Lung (tissue), 12 donors: Measurements from ENCODE around the gene USP37. TPM values are rescaled to one million over a fixed set of nuclear protein-coding genes. Genes with fewer than 3 reads are reported as not detected.

ENCODE experiments used
- ATAC-seq: fragments of 200-7000 bp; cut with Tn5 transposase; one replicate; pipeline ENCODE4 v1.9.1; 2020; ENCODE audit warnings: moderate number of reproducible peaks; ENCODE audit not compliant: insufficient read depth, low FRiP score
- DNase-seq, 3 donors: peaks; one replicate each; pipeline ENCODE4 v3.0.0-alpha.2; 2013 to 2017
- H3K27ac ChIP-seq, 2 donors: one replicate each; pipeline ENCODE4 v1.5.1; 2013; ENCODE audit warnings: mild to moderate bottlenecking in 2 of 2, moderate library complexity in 2 of 2, control low read depth in 1 of 2, inconsistent platforms in 1 of 2, low read depth in 1 of 2, low read length in 1 of 2
- H3K27me3 ChIP-seq, 3 donors: one replicate each; pipeline ENCODE4 v1.5.1; 2013; ENCODE audit warnings: low read length in 2 of 3; ENCODE audit not compliant: control insufficient read depth in 3 of 3, insufficient read depth in 3 of 3
- H3K36me3 ChIP-seq, 4 donors: one replicate each; pipeline ENCODE4 v1.5.1; 2013; ENCODE audit warnings: low read length in 4 of 4, mild to moderate bottlenecking in 1 of 4, moderate library complexity in 1 of 4; ENCODE audit not compliant: control insufficient read depth in 4 of 4, insufficient read depth in 4 of 4
- H3K4me1 ChIP-seq, 5 donors: one replicate each; pipeline ENCODE4 v1.5.1; 2013; ENCODE audit warnings: low read length in 5 of 5, mild to moderate bottlenecking in 2 of 5, moderate library complexity in 1 of 5; ENCODE audit not compliant: control insufficient read depth in 5 of 5, insufficient read depth in 5 of 5
- H3K4me3 ChIP-seq: one replicate; pipeline ENCODE4 v1.5.1; 2013; ENCODE audit warnings: mild to moderate bottlenecking, control low read depth, moderate library complexity
- H3K9ac ChIP-seq, 2 donors: one replicate each; pipeline ENCODE4 v1.5.1; 2013; ENCODE audit warnings: low read length in 2 of 2, control low read depth in 1 of 2; ENCODE audit not compliant: insufficient read depth in 1 of 2
- H3K9me3 ChIP-seq, 4 donors: one replicate each; pipeline ENCODE4 v1.5.1; 2013; ENCODE audit warnings: low read length in 3 of 4, mild to moderate bottlenecking in 1 of 4, moderate library complexity in 1 of 4; ENCODE audit not compliant: control insufficient read depth in 4 of 4, insufficient read depth in 3 of 4
- WGBS, 2 donors: extraction: QIAGEN DNeasy Blood & Tissue Kit; methylation state at CpG; one replicate each; pipeline ENCODE4 v1.1.7; 2013; 5-methylcytosine and 5-hydroxymethylcytosine counted together
- polyA plus RNA-seq, 2 donors: library from polyadenylated mRNA; stranded (reverse); fragments of 200-250 nt; gene quantifications; one replicate each; pipeline ENCODE4 v1.2.1, GENCODE V29; 2013
- total RNA-seq, 2 donors: library from RNA; depleted of rRNA in 1 of 2; stranded (reverse); fragments of >200 nt in 1 of 2; gene quantifications; one replicate each; pipeline ENCODE4 v1.2.1, GENCODE V29; 2014 to 2021
- TF ChIP-seq, protein P1 (sequence below): IDR thresholded peaks from 2 replicates; pipeline ENCODE4 v1.5.1; 2012; ENCODE audit warnings: mild to moderate bottlenecking; ENCODE audit errors: control extremely low read depth, extremely low read depth
- donor health status: control.
- donor health status: control.
- donor health status: Bipolar disorder and iron deficiency.
- donor health status: healthy.
- donor health status: DM: yes; HTN: yes; CAD: no.

USP37 gene
- total and polyA plus RNA-seq, 4 donors, result 2.6 to 23.5 (median 8.1) TPM

DNA sequence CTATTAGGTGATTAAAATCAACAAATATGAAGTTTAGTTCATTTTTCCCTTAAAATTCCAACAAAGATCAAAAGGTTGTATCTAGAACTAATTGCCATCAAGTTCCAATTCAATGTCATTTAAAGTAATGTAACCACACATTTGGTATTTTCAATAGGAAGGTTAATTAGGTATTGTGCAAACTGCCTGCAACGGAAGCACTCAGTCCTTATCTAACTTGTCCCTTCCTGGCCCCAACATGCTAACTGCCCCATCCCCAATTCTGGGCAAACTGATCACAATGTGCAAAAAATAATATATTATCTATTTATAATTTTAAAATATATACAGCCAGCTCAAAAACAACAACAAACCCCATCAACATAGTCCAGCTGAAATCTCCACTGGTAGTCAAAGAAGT lies 116.1 kb downstream of the USP37 start:
- Histone ChIP-seq H3K27me3 (no peaks in the 10 kb centered on the region), H3K9ac (no peak overlapping the region), H3K36me3 (peaks cover 17 to 29% (median 21%) of the 10 kb centered on the region in 4 donors), H3K27ac (no peak overlapping the region), H3K9me3 (no peaks in the 10 kb centered on the region), H3K4me1 (no peaks in the 10 kb centered on the region), H3K4me3 (no peak overlapping the region)
- DNase-seq (no peak), ATAC-seq (no peak)
- TF ChIP-seq, protein P1, sequence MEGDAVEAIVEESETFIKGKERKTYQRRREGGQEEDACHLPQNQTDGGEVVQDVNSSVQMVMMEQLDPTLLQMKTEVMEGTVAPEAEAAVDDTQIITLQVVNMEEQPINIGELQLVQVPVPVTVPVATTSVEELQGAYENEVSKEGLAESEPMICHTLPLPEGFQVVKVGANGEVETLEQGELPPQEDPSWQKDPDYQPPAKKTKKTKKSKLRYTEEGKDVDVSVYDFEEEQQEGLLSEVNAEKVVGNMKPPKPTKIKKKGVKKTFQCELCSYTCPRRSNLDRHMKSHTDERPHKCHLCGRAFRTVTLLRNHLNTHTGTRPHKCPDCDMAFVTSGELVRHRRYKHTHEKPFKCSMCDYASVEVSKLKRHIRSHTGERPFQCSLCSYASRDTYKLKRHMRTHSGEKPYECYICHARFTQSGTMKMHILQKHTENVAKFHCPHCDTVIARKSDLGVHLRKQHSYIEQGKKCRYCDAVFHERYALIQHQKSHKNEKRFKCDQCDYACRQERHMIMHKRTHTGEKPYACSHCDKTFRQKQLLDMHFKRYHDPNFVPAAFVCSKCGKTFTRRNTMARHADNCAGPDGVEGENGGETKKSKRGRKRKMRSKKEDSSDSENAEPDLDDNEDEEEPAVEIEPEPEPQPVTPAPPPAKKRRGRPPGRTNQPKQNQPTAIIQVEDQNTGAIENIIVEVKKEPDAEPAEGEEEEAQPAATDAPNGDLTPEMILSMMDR, result no peak
- 58 to 67% methylated on average over 1 of the region's 1 CpG for WGBS, 2 donors

DNA sequence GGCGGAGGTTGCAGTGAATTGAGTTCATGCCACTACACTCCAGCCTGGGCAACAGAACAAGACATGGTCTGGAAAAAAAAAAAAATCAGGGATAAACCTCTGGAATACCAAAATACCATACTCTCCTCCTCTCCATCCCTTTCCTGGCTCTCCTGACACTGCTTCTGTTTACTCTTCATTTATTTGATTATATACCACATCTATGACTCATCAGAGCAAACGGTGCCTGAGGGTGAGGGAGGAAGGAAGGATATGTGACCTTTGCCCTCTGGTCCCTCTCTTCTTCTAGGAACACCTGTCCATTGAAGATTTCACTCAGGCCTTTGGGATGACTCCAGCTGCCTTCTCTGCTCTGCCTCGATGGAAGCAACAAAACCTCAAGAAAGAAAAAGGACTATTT lies 119.2 kb downstream of the USP37 start:
- ATAC-seq (no peak), DNase-seq (no peak)
- Histone ChIP-seq H3K9me3 (no peaks in the 10 kb centered on the region), H3K36me3 (peaks cover 9 to 17% (median 12%) of the 10 kb centered on the region in 4 donors), H3K27ac (no peak overlapping the region), H3K4me1 (no peaks in the 10 kb centered on the region), H3K27me3 (no peaks in the 10 kb centered on the region), H3K4me3 (no peak overlapping the region), H3K9ac (no peak overlapping the region)
- 52 to 62% methylated on average over 3 of the region's 3 CpGs for WGBS, 2 donors
- TF ChIP-seq, protein P1, result no peak

DNA sequence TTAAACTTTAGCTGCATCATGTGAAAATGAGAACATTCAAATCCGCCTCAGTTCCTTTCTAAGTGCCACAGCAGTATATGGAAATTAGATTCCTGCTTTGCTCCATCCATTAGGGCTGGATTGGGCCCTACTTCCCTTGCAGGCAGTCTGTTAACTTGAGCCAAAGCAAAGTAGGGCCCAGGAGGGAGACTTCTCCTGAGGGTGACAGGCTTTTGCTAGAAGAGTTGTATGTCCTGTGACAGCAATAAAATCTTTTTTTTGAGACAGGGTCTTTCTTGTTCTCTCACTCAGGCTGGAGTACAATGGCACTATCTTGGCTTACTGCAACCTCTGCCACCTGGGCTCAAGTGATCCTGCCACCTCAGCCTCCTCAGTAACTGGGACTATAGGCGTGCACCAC lies 121.1 kb downstream of the USP37 start:
- Histone ChIP-seq H3K9me3 (no peaks in the 10 kb centered on the region), H3K27ac (no peak overlapping the region), H3K4me1 (no peaks in the 10 kb centered on the region), H3K36me3 (peaks cover 7 to 11% (median 9%) of the 10 kb centered on the region in 4 donors), H3K27me3 (no peaks in the 10 kb centered on the region), H3K4me3 (no peak overlapping the region), H3K9ac (no peak overlapping the region)
- 100% methylated on average over 2 of the region's 2 CpGs for WGBS, 2 donors
- ATAC-seq, result no peak
- TF ChIP-seq, protein P1, result no peak
- DNase-seq, result no peak

DNA sequence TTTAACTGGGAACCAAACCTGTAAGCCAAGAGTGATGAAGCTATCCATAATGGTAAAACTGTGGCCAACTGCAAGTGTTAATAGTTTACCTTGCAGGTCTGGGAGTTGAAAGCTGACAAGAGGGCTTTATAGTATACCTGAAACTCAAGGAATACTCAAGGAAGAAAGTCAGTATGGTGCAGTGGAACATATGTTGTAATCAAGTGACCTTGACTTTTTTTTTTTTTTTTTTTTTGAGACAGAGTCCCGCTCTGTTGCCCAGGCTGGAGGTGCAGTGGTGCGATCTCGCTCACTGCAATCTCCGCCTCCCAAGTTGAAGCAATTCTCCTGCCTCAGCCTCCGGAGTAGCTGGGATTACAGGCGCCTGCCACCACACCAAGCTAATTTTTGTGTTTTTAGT lies 121.6 kb downstream of the USP37 start:
- no peak overlapping the region for H3K4me3 ChIP-seq
- ATAC-seq (no peak), DNase-seq (no peak)
- H3K9me3 ChIP-seq, result no peaks in the 10 kb centered on the region
- H3K27ac ChIP-seq, result no peak overlapping the region
- 95 to 98% methylated on average over 6 of the region's 6 CpGs for WGBS, 2 donors
- H3K4me1 ChIP-seq, result no peaks in the 10 kb centered on the region
- peaks cover 7 to 11% (median 9%) of the 10 kb centered on the region in 4 donors for H3K36me3 ChIP-seq
- H3K27me3 ChIP-seq, result no peaks in the 10 kb centered on the region
- no peak overlapping the region for H3K9ac ChIP-seq
- TF ChIP-seq, protein P1, result no peak
